ENCODE measurements around the gene NOD2.

The NOD2 gene

GRCh38 chr16:50688867-50689266, 4.5 kb upstream of the NOD2 start:
- Histone ChIP-seq H3K36me3 (replicated peaks in 1 of 2; ENCODE audit: control insufficient read depth in 2 of 2, insufficient read depth in 2 of 2, low read length in 2 of 2) (no peaks in the 10 kb centered on the region), H2AFZ (ENCODE audit: low read length) (no peak overlapping the region), H2BK15ac (ENCODE audit: low read length) (no peak overlapping the region), H3K4me3 (ENCODE audit: low read length in 2 of 2) (no peak overlapping the region), H2BK120ac (ENCODE audit: low read depth, low read length) (no peak overlapping the region), H3K9ac (ENCODE audit: low read depth, low read length, poor library complexity) (no peak overlapping the region), H2BK5ac (ENCODE audit: low read length) (no peak overlapping the region), H3K4me1 (ENCODE audit: control insufficient read depth in 2 of 2, insufficient read depth in 1 of 2, low read depth in 1 of 2, low read length in 2 of 2) (peaks cover 0 to 1% of the 10 kb centered on the region in 2 donors), H2BK12ac (ENCODE audit: low read length) (no peak overlapping the region), H2AK5ac (ENCODE audit: low read depth, low read length) (no peak overlapping the region), H3K27ac (replicated peaks; ENCODE audit: low read length) (no peak overlapping the region), H3K4me2 (ENCODE audit: insufficient read depth, low read length, poor library complexity, severe bottlenecking) (no peak overlapping the region), H3K23ac (ENCODE audit: low read depth, low read length, poor library complexity) (no peak overlapping the region), H3K27me3 (ENCODE audit: control insufficient read depth in 3 of 3, insufficient read depth in 3 of 3, low read depth in 1 of 3, low read length in 3 of 3) (peaks cover 2 to 47% (median 15%) of the 10 kb centered on the region in 3 experiments), H4K8ac (ENCODE audit: low read depth, low read length) (no peak overlapping the region), H3K9me3 (replicated peaks in 1 of 2; ENCODE audit: control insufficient read depth in 2 of 2, insufficient read depth in 1 of 2, low read depth in 1 of 2, low read length in 2 of 2) (no peaks in the 10 kb centered on the region), H3K79me1 (ENCODE audit: low read depth, low read length) (no peaks in the 10 kb centered on the region), H3K18ac (ENCODE audit: low read length) (no peak overlapping the region), H3K14ac (ENCODE audit: low read length) (no peak overlapping the region), H4K91ac (ENCODE audit: low read depth, low read length, poor library complexity) (no peak overlapping the region), H3K4ac (ENCODE audit: low read length) (no peak overlapping the region)
- WGBS, 2 donors (ENCODE audit: extremely low coverage in 2 of 2, insufficient read length in 2 of 2, insufficient replicate concordance in 1 of 2): no CpG with 5 or more reads among the region's 3 CpGs
- DNase-seq (ENCODE audit: low spot score): no peak

- Histone ChIP-seq H3K27me3 (ENCODE audit: control insufficient read depth in 3 of 3, insufficient read depth in 3 of 3, low read depth in 1 of 3, low read length in 3 of 3) (peaks cover 2 to 59% (median 23%) of the 10 kb centered on the region in 3 experiments), H3K18ac (ENCODE audit: low read length) (no peak overlapping the region), H3K4me1 (ENCODE audit: control insufficient read depth in 2 of 2, insufficient read depth in 1 of 2, low read depth in 1 of 2, low read length in 2 of 2) (peaks cover 0 to 1% of the 10 kb centered on the region in 2 donors), H2BK5ac (ENCODE audit: low read length) (no peak overlapping the region), H3K23ac (ENCODE audit: low read depth, low read length, poor library complexity) (no peak overlapping the region), H3K36me3 (replicated peaks in 1 of 2; ENCODE audit: control insufficient read depth in 2 of 2, insufficient read depth in 2 of 2, low read length in 2 of 2) (no peaks in the 10 kb centered on the region), H2BK120ac (ENCODE audit: low read depth, low read length) (no peak overlapping the region), H3K4me3 (ENCODE audit: low read length in 2 of 2) (no peak overlapping the region), H3K9me3 (replicated peaks in 1 of 2; ENCODE audit: control insufficient read depth in 2 of 2, insufficient read depth in 1 of 2, low read depth in 1 of 2, low read length in 2 of 2) (peaks cover 0 to 1% of the 10 kb centered on the region in 2 donors), H3K9ac (ENCODE audit: low read depth, low read length, poor library complexity) (no peak overlapping the region), H2AFZ (ENCODE audit: low read length) (no peak overlapping the region), H2AK5ac (ENCODE audit: low read depth, low read length) (no peak overlapping the region), H3K4me2 (ENCODE audit: insufficient read depth, low read length, poor library complexity, severe bottlenecking) (no peak overlapping the region), H3K14ac (ENCODE audit: low read length) (no peak overlapping the region), H3K79me1 (ENCODE audit: low read depth, low read length) (no peaks in the 10 kb centered on the region), H4K91ac (ENCODE audit: low read depth, low read length, poor library complexity) (no peak overlapping the region), H3K4ac (ENCODE audit: low read length) (no peak overlapping the region), H3K27ac (replicated peaks; ENCODE audit: low read length) (no peak overlapping the region), H2BK15ac (ENCODE audit: low read length) (no peak overlapping the region), H4K8ac (ENCODE audit: low read depth, low read length) (no peak overlapping the region), H2BK12ac (ENCODE audit: low read length) (no peak overlapping the region)
- no CpG with 5 or more reads among the region's 2 CpGs for WGBS, 2 donors (ENCODE audit: extremely low coverage in 2 of 2, insufficient read length in 2 of 2, insufficient replicate concordance in 1 of 2)
- no peak for DNase-seq (ENCODE audit: low spot score)
These were observed 3.2 kb upstream of the NOD2 start for GRCh38 chr16:50690177-50690576.

- Histone ChIP-seq H3K4me3 (ENCODE audit: low read length in 2 of 2) (peak overlapping the region in 1 of 2 donors; percentile 72), H3K23ac (ENCODE audit: low read depth, low read length, poor library complexity) (peak overlapping the region; percentile 87), H3K9ac (ENCODE audit: low read depth, low read length, poor library complexity) (peak overlapping the region; percentile 32), H2BK5ac (ENCODE audit: low read length) (no peak overlapping the region), H4K91ac (ENCODE audit: low read depth, low read length, poor library complexity) (peak overlapping the region; percentile 34), H2BK15ac (ENCODE audit: low read length) (peak overlapping the region; percentile 15), H3K27me3 (ENCODE audit: control insufficient read depth in 3 of 3, insufficient read depth in 3 of 3, low read depth in 1 of 3, low read length in 3 of 3) (peaks cover 2 to 74% (median 21%) of the 10 kb centered on the region in 3 experiments), H3K4me1 (ENCODE audit: control insufficient read depth in 2 of 2, insufficient read depth in 1 of 2, low read depth in 1 of 2, low read length in 2 of 2) (peaks cover 0 to 11% of the 10 kb centered on the region in 2 donors), H2BK12ac (ENCODE audit: low read length) (peak overlapping the region; percentile 63), H3K4ac (ENCODE audit: low read length) (no peak overlapping the region), H2AFZ (ENCODE audit: low read length) (no peak overlapping the region), H3K4me2 (ENCODE audit: insufficient read depth, low read length, poor library complexity, severe bottlenecking) (no peak overlapping the region), H3K79me1 (ENCODE audit: low read depth, low read length) (no peaks in the 10 kb centered on the region), H3K36me3 (replicated peaks in 1 of 2; ENCODE audit: control insufficient read depth in 2 of 2, insufficient read depth in 2 of 2, low read length in 2 of 2) (no peaks in the 10 kb centered on the region), H4K8ac (ENCODE audit: low read depth, low read length) (peak overlapping the region; percentile 83), H2BK120ac (ENCODE audit: low read depth, low read length) (no peak overlapping the region), H3K18ac (ENCODE audit: low read length) (peak overlapping the region; percentile 50), H3K27ac (replicated peaks; ENCODE audit: low read length) (no peak overlapping the region), H3K9me3 (replicated peaks in 1 of 2; ENCODE audit: control insufficient read depth in 2 of 2, insufficient read depth in 1 of 2, low read depth in 1 of 2, low read length in 2 of 2) (peaks cover 0 to 1% of the 10 kb centered on the region in 2 donors), H2AK5ac (ENCODE audit: low read depth, low read length) (peak overlapping the region; percentile 36), H3K14ac (ENCODE audit: low read length) (peak overlapping the region; percentile 25)
- DNase-seq (ENCODE audit: low spot score): no peak
- 100% methylated on average over 2 to 4 of the region's 4 CpGs for WGBS, 2 donors (ENCODE audit: extremely low coverage in 2 of 2, insufficient read length in 2 of 2, insufficient replicate concordance in 1 of 2)
These were observed 785 bp upstream of the NOD2 start for GRCh38 chr16:50692644-50692998.

GRCh38 chr16:50694206-50694605, 800 bp downstream of the NOD2 start:
- Histone ChIP-seq H3K18ac (ENCODE audit: low read length) (no peak overlapping the region), H3K4me2 (ENCODE audit: insufficient read depth, low read length, poor library complexity, severe bottlenecking) (no peak overlapping the region), H3K4me1 (ENCODE audit: control insufficient read depth in 2 of 2, insufficient read depth in 1 of 2, low read depth in 1 of 2, low read length in 2 of 2) (peaks cover 0 to 11% of the 10 kb centered on the region in 2 donors), H3K4ac (ENCODE audit: low read length) (no peak overlapping the region), H2BK120ac (ENCODE audit: low read depth, low read length) (no peak overlapping the region), H3K27ac (replicated peaks; ENCODE audit: low read length) (no peak overlapping the region), H4K8ac (ENCODE audit: low read depth, low read length) (no peak overlapping the region), H3K79me1 (ENCODE audit: low read depth, low read length) (no peaks in the 10 kb centered on the region), H2AK5ac (ENCODE audit: low read depth, low read length) (no peak overlapping the region), H4K91ac (ENCODE audit: low read depth, low read length, poor library complexity) (no peak overlapping the region), H3K14ac (ENCODE audit: low read length) (no peak overlapping the region), H3K27me3 (ENCODE audit: control insufficient read depth in 3 of 3, insufficient read depth in 3 of 3, low read depth in 1 of 3, low read length in 3 of 3) (peaks cover 2 to 64% (median 21%) of the 10 kb centered on the region in 3 experiments), H3K9me3 (replicated peaks in 1 of 2; ENCODE audit: control insufficient read depth in 2 of 2, insufficient read depth in 1 of 2, low read depth in 1 of 2, low read length in 2 of 2) (peaks cover 0 to 1% of the 10 kb centered on the region in 2 donors), H2BK5ac (ENCODE audit: low read length) (no peak overlapping the region), H3K23ac (ENCODE audit: low read depth, low read length, poor library complexity) (no peak overlapping the region), H2AFZ (ENCODE audit: low read length) (no peak overlapping the region), H3K9ac (ENCODE audit: low read depth, low read length, poor library complexity) (no peak overlapping the region), H3K4me3 (ENCODE audit: low read length in 2 of 2) (no peak overlapping the region), H2BK12ac (ENCODE audit: low read length) (no peak overlapping the region), H2BK15ac (ENCODE audit: low read length) (no peak overlapping the region), H3K36me3 (replicated peaks in 1 of 2; ENCODE audit: control insufficient read depth in 2 of 2, insufficient read depth in 2 of 2, low read length in 2 of 2) (no peaks in the 10 kb centered on the region)
- WGBS, 2 donors (ENCODE audit: extremely low coverage in 2 of 2, insufficient read length in 2 of 2, insufficient replicate concordance in 1 of 2): no CpG with 5 or more reads among the region's 2 CpGs
- DNase-seq (ENCODE audit: low spot score): no peak

Data from neuronal stem cell (in vitro differentiated cells).